ENCODE results near the gene IFNA13. TPM values are rescaled to one million over a fixed set of nuclear protein-coding genes. Genes with fewer than 3 reads are reported as not detected.

The IFNA13 gene
- polyA plus RNA-seq, 4 donors = not detected

Other genes starting within 250 kb of the IFNA13 start
- not detected for gene IFNW1, start 226.2 kb downstream of the IFNA13 start, polyA plus RNA-seq (ENCODE audit: insufficient read length in 4 of 4)
- gene IFNA21, start 201.4 kb downstream of the IFNA13 start, polyA plus RNA-seq (ENCODE audit: insufficient read length in 4 of 4) = under 1 TPM in 1 of 4 donors, not detected in 3; 0.24 TPM
- not detected for gene IFNA4, start 180.5 kb downstream of the IFNA13 start, polyA plus RNA-seq (ENCODE audit: insufficient read length in 4 of 4)
- gene IFNA7, start 165.9 kb downstream of the IFNA13 start, polyA plus RNA-seq (ENCODE audit: insufficient read length in 4 of 4) = not detected
- gene IFNA10, start 160.9 kb downstream of the IFNA13 start, polyA plus RNA-seq (ENCODE audit: insufficient read length in 4 of 4) = not detected
- gene IFNA16, start 150.7 kb downstream of the IFNA13 start, polyA plus RNA-seq (ENCODE audit: insufficient read length in 4 of 4) = not detected
- gene IFNA17, start 139.8 kb downstream of the IFNA13 start, polyA plus RNA-seq (ENCODE audit: insufficient read length in 4 of 4) = not detected
- gene IFNA14, start 128.1 kb downstream of the IFNA13 start, polyA plus RNA-seq (ENCODE audit: insufficient read length in 4 of 4) = not detected
- gene IFNA5, start 62.7 kb downstream of the IFNA13 start, polyA plus RNA-seq (ENCODE audit: insufficient read length in 4 of 4) = not detected
- gene KLHL9, start 32.7 kb downstream of the IFNA13 start, polyA plus RNA-seq (ENCODE audit: insufficient read length in 4 of 4) = 10 to 100 TPM; 43.5 to 56.8 (median 50.1) TPM
- gene IFNA6, start 17.2 kb downstream of the IFNA13 start, polyA plus RNA-seq (ENCODE audit: insufficient read length in 4 of 4) = not detected
- not detected for gene IFNA2, start 17.3 kb upstream of the IFNA13 start, polyA plus RNA-seq (ENCODE audit: insufficient read length in 4 of 4)
- gene IFNA8, start 41.1 kb upstream of the IFNA13 start, polyA plus RNA-seq (ENCODE audit: insufficient read length in 4 of 4) = not detected
- not detected for gene IFNA1, start 72.4 kb upstream of the IFNA13 start, polyA plus RNA-seq (ENCODE audit: insufficient read length in 4 of 4)
- gene IFNE, start 114.3 kb upstream of the IFNA13 start, polyA plus RNA-seq (ENCODE audit: insufficient read length in 4 of 4) = under 1 TPM in 2 of 4 donors, not detected in 2; 0.33 to 0.53 TPM